Left lung (tissue), 10 donors: ENCODE data around the gene PLD4. TPM values are rescaled to one million over a fixed set of nuclear protein-coding genes. Genes with fewer than 3 reads are reported as not detected.
"Not testable (repeated sequence)": the region's sequence is repeated elsewhere in the genome, so short reads cannot be mapped to it uniquely, and the experiment has no call there.

ENCODE experiments used
- ATAC-seq: fragments of 200-7000 bp; cut with Tn5 transposase; one replicate; pipeline ENCODE4 v1.9.1; 2020; ENCODE audit warnings: moderate library complexity
- DNase-seq, 4 donors: peaks; one replicate each; pipeline ENCODE4 v3.0.0-alpha.2; 2013 to 2020
- H3K27ac ChIP-seq, 2 donors: fragments of 200-600 bp; sonication (generic) in 1 of 2; one replicate each; pipeline versions ENCODE4 v1.5.0 to v1.8.0; 2020 to 2021
- H3K27me3 ChIP-seq, 2 donors: fragments of 200-600 bp; sonication (generic) in 1 of 2; one replicate each; pipeline versions ENCODE4 v1.5.0 to v1.8.0; 2020 to 2021
- H3K36me3 ChIP-seq, 2 donors: fragments of 200-600 bp; sonication (generic) in 1 of 2; one replicate each; pipeline versions ENCODE4 v1.5.0 to v1.8.0; 2020 to 2021
- H3K4me1 ChIP-seq, 2 donors: fragments of 200-600 bp; one replicate each; pipeline ENCODE4 v1.8.0; 2021
- H3K4me3 ChIP-seq, 2 donors: fragments of 200-600 bp; sonication (generic) in 1 of 2; one replicate each; pipeline versions ENCODE4 v1.5.0 to v1.8.0; 2020 to 2021; ENCODE audit warnings: mild to moderate bottlenecking in 1 of 2
- H3K9me3 ChIP-seq, 2 donors: fragments of 200-600 bp; sonication (generic) in 1 of 2; one replicate each; pipeline versions ENCODE4 v1.5.0 to v1.8.0; 2020 to 2021
- CTCF ChIP-seq, 2 donors: fragments of 200-600 bp; sonication (generic) in 1 of 2; IDR thresholded peaks; one replicate each; pipeline versions ENCODE4 v1.5.0 to v1.8.0; 2021; ENCODE audit warnings: antibody characterized with exemption in 2 of 2
- intact Hi-C, 2 donors: fragments of 100-400 bp; cut with DNase I; formaldehyde crosslinking; loops; one replicate each; pipeline versions ENCODE4 v1.11.2 to v1.14.2; 2022
- polyA plus RNA-seq, 6 donors: library from polyadenylated mRNA; unstranded; fragments of 120-200 nt; gene quantifications; one replicate each; pipeline ENCODE4 v1.2.1, GENCODE V29; 2013; ENCODE audit not compliant: insufficient read length in 6 of 6
- total RNA-seq, 2 donors: library from RNA; stranded (reverse); fragmentation: NEBNext Ultra II Directional; extraction: Animal tissue kit (Norgen Biotek cat#: 25700); gene quantifications; one replicate each; pipeline ENCODE4 v1.2.1, GENCODE V29; 2021
- donor health status: DM: no; HTN: yes; CAD: no.
- donor health status: DM: no; HTN: no; CAD: no.

The PLD4 gene
- total and polyA plus RNA-seq, 8 donors: 0.76 to 8.0 (median 4.7) TPM

DNA sequence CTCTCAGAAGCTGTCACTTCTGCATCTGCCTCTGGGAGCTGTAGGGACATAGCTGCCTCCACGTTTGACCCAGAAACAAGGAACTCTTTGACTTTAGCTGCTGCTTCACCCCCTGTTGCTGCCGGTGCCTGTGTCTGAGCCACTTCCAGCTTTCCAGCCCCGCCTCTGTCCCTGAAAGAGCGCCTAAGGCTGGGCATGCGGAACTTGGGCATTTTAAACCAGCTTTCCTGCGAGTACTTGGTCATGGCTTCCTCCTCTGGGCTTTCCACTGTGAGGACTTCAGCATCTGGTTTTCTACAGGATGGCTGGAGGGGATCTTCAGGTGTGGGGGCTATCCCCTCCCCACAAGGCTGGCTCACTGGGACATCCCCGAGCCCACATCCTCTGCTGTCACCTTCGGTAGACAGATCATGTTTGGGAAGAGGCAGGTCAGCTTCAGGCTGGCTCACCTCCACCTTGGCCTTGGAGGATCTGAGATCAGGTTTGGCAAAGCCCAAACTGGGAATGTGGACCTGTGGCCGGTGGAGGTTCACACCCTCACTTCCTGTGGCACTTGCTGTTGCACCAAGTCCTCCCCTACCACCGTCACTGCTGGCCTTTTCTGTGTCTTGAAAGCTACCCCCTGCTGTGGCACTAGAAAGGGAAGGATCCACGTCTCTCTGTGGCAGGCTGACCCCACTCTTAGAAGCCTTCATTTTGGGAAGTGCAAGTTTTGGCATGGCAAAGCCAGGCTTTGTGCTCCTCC lies 15.2 kb downstream of the PLD4 start:
- no peak for ATAC-seq
- no peaks in the 10 kb centered on the region for H3K4me1 ChIP-seq
- intact Hi-C loops: no loop called here
- no peak overlapping the region for H3K4me3 ChIP-seq
- peaks cover 0 to 23% of the 10 kb centered on the region in 2 donors for H3K27me3 ChIP-seq
- TF ChIP-seq CTCF (IDR thresholded peaks at IDR 0.05): no peak
- H3K9me3 ChIP-seq: no peaks in the 10 kb centered on the region
- no peak overlapping the region for H3K27ac ChIP-seq
- DNase-seq: no peak
- H3K36me3 ChIP-seq: no peaks in the 10 kb centered on the region

- Histone ChIP-seq H3K4me1 (no peaks in the 10 kb centered on the region), H3K27ac (no peak overlapping the region), H3K27me3 (peaks cover 0 to 15% of the 10 kb centered on the region in 2 donors), H3K9me3 (no peaks in the 10 kb centered on the region), H3K4me3 (no peak overlapping the region), H3K36me3 (no peaks in the 10 kb centered on the region)
- no peak for DNase-seq
- no peak for TF ChIP-seq CTCF (IDR thresholded peaks at IDR 0.05)
- intact Hi-C loops: no loop called here
- ATAC-seq: no peak
Measured at GRCh38 chr14:104940526-104941150, 16.0 kb downstream of the PLD4 start.

GRCh38 chr14:104941508-104942365 lies 17.1 kb downstream of the PLD4 start:
- Histone ChIP-seq H3K9me3 (no peaks in the 10 kb centered on the region), H3K4me1 (no peaks in the 10 kb centered on the region), H3K4me3 (no peak overlapping the region), H3K27me3 (peaks cover 0 to 10% of the 10 kb centered on the region in 2 donors), H3K36me3 (no peaks in the 10 kb centered on the region), H3K27ac (no peak overlapping the region)
- no peak for TF ChIP-seq CTCF (IDR thresholded peaks at IDR 0.05)
- DNase-seq (no peak), ATAC-seq (no peak)
- intact Hi-C loops: no loop called here

DNA sequence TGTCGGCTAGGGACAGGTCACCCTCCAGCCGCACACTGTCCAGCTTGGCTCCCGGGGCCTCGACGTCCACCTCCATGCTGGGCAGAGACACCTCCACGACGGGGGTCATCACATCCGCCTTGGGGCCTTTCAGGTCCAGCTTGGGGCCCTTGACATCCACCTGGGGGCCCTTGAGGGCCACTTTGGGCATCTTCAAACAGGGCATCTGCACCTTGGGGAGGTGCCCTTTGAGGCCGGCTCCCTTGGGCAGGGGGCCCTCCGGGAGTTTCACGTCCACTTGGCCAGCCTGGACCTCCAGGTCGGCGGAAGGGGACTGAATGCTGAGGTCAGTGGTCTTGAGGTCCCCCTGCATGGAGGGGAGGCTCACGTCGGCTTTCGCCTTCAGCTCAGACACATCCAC lies 17.9 kb downstream of the PLD4 start:
- intact Hi-C loops: no loop called here
- no peaks in the 10 kb centered on the region for H3K4me1 ChIP-seq
- TF ChIP-seq CTCF (IDR thresholded peaks at IDR 0.05): no peak
- H3K27ac ChIP-seq: no peak overlapping the region
- peak in 1 of 4 donors; percentile 68 for DNase-seq
- no peaks in the 10 kb centered on the region for H3K9me3 ChIP-seq
- H3K4me3 ChIP-seq: no peak overlapping the region
- H3K36me3 ChIP-seq: no peaks in the 10 kb centered on the region
- no peak for ATAC-seq
- peaks cover 0 to 2% of the 10 kb centered on the region in 2 donors for H3K27me3 ChIP-seq

DNA sequence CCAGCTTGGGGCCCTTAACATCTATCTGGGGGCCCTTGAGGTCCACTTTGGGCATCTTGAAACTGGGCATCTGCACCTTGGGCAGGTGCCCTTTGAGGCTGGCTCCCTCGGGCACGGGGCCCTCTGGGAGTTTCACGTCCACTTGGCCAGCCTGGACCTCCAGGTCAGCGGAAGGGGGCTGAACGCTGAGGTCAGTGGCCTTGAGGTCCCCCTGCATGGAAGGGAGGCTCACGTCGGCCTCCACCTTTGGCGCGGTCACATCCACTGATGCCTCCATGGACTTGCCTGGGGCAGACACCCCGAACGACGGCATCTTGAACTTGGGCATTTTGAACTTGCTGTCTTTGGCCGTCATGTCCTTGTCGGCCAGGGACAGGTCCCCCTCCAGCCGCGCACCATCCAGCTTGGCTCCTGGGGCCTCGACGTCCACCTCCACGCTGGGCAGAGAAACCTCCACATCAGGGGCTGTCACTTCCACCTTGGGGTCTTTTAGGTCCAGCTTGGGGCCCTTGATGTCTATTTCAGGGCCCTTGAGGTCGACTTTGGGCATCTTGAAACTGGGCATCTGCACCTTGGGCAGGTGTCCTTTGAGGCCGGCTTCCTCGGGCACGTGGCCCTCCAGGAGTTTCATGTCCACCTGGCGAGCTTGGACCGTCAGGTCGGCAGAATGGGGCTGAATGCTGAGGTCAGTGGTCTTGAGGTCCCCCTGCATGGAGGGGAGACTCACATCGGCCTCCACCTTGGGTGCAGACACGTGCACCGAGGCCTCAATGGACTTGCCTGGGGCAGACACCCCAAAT lies 18.7 kb downstream of the PLD4 start:
- H3K9me3 ChIP-seq, H3K27ac ChIP-seq, intact Hi-C loops, ATAC-seq, H3K36me3 ChIP-seq, H3K27me3 ChIP-seq, H3K4me1 ChIP-seq, H3K4me3 ChIP-seq: not testable (repeated sequence)
- DNase-seq: peak in 1 of 4 donors; percentile 74

DNA sequence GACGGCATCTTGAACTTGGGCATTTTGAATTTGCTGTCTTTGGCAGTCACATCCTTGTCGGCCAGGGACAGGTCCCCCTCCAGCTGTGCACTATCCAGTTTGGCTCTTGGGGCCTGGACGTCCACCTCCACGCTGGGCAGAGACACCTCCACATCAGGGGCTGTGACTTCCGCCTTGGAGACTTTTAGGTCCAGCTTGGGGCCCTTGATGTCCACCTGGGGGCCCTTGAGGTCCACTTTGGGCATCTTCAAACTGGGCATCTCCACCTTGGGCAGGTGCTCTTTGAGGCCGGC lies 19.3 kb downstream of the PLD4 start:
- not testable (repeated sequence) for H3K4me3 ChIP-seq, H3K4me1 ChIP-seq

DNA sequence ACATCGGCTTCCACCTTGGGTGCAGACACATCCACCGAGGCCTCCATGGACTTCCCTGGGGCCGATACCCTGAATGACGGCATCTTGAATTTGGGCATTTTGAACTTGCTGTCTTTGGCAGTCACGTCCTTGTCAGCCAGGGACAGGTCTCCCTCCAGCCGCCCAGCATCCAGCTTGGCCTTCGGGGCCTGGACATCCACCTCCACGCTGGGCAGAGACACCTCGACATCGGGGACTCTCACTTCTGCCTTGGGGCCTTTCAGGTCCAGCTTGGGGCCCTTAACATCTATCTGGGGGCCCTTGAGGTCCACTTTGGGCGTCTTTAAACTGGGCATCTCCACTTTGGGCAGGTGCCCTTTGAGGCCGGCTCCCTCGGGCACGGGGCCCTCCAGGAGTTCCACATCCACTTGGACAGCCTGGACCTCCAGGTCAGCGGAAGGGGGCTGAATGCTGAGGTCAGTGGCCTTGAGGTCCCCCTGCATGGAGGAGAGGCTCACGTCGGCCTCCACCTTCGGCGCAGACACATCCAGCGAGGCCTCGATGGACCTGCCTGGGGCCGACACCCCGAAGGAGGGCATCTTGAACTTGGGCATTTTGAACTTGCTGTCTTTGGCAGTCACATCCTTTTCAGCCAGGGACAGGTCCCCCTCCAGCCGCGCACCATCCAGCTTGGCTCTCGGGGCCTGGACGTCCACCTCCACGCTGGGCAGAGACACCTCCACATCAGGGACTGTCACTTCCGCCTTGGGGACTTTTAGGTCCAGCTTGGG lies 19.9 kb downstream of the PLD4 start:
- ATAC-seq, H3K27ac ChIP-seq, intact Hi-C loops, H3K9me3 ChIP-seq, H3K36me3 ChIP-seq, H3K4me1 ChIP-seq, H3K4me3 ChIP-seq, H3K27me3 ChIP-seq: not testable (repeated sequence)
- peak in 1 of 4 donors; percentile 55 for DNase-seq

More for the DNA sequence above, 19.3 kb downstream of the PLD4 start:
- H3K9me3 ChIP-seq, intact Hi-C loops, DNase-seq, H3K36me3 ChIP-seq, H3K27ac ChIP-seq, ATAC-seq, H3K27me3 ChIP-seq: not testable (repeated sequence)

DNA sequence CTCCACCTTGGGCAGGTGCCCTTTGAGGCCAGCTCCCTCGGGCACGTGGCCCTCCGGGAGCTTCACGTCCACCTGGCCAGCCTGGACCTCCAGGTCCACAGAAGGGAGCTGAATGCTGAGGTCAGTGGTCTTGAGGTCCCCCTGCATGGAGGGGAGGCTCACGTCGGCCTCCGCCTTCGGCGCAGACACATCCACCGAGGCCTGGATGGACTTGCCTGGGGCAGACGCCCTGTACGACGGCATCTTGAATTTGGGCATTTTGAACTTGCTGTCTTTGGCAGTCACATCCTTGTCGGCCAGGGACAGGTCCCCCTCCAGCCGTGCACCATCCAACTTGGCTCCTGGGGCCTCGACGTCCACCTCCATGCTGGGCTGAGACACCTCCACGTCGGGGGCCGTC lies 20.6 kb downstream of the PLD4 start:
- H3K27me3 ChIP-seq, H3K27ac ChIP-seq, H3K9me3 ChIP-seq, H3K4me3 ChIP-seq, ATAC-seq, H3K4me1 ChIP-seq, H3K36me3 ChIP-seq, intact Hi-C loops: not testable (repeated sequence)
- peak in 1 of 4 donors; percentile 58 for DNase-seq
